HL-60 (cell line): ENCODE measurements around the gene BRIP1.

Experiments used
- DNase-seq, 2 experiments: peaks; one replicate each; pipeline ENCODE4 v3.0.0-alpha.2; 2010 to 2020; ENCODE audit warnings: low read depth in 1 of 2, low spot score in 1 of 2
- H3K27ac ChIP-seq: fragments of 250-450 bp; sonication (Bioruptor Pico); replicated peaks from 2 replicates; pipeline ENCODE4 v1.5.1; 2020; ENCODE audit warnings: mild to moderate bottlenecking, moderate library complexity
- H3K27me3 ChIP-seq: fragments of 250-450 bp; sonication (Bioruptor Pico); 2 replicates; pipeline ENCODE4 v1.5.1; 2021; ENCODE audit warnings: mild to moderate bottlenecking, moderate library complexity; ENCODE audit not compliant: insufficient read depth, poor library complexity, severe bottlenecking
- H3K4me3 ChIP-seq: replicated peaks from 2 replicates; pipeline ENCODE4 v1.5.1; 2011; ENCODE audit warnings: mild to moderate bottlenecking, control low read depth, low read length; ENCODE audit not compliant: insufficient read depth
- GABPA ChIP-seq: IDR thresholded peaks from 2 replicates; pipeline ENCODE4 v1.6.1; 2012; ENCODE audit warnings: low read depth
- POLR2AphosphoS5 ChIP-seq: IDR thresholded peaks from 2 replicates; pipeline ENCODE4 v1.6.1; 2012; ENCODE audit warnings: low read depth
- REST ChIP-seq: IDR thresholded peaks from 2 replicates; pipeline ENCODE4 v1.6.1; 2012; ENCODE audit warnings: low read depth; ENCODE audit not compliant: insufficient replicate concordance
- SPI1 ChIP-seq: IDR thresholded peaks from 2 replicates; pipeline ENCODE4 v1.6.1; 2012; ENCODE audit warnings: low read depth, mild to moderate bottlenecking, borderline replicate concordance
- TF ChIP-seq, protein P1 (sequence below): IDR thresholded peaks from one replicate; pipeline ENCODE4 v1.5.1; 2011; ENCODE audit warnings: low read length, control low read depth, inconsistent platforms; ENCODE audit not compliant: insufficient read depth

BRIP1 gene

DNA sequence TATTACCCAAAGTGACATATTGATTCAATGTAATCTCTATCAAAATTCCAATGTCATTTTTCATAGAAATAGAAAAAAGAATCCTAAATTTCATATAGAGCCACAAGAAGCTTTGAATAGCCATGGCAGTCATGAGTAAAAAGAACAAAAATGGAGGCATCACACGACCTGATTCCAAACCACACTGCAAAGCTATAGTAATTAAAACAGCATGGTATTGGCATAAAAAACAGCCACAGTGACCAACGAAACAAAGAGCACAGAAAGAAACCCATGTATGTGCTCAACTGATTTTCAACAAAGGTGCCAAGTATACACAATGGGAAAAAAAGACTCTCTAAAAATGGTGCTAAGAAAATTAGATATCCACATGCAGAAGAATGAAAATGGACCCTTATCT, 101.5 kb downstream of the BRIP1 start:
- Histone ChIP-seq H3K27me3 (no peaks in the 10 kb centered on the region), H3K27ac (no peak overlapping the region), H3K4me3 (no peak overlapping the region)
- no peak for DNase-seq
- TF ChIP-seq REST (no peak), SPI1 (no peak), GABPA (no peak), POLR2AphosphoS5 (no peak)
- TF ChIP-seq, protein P1, sequence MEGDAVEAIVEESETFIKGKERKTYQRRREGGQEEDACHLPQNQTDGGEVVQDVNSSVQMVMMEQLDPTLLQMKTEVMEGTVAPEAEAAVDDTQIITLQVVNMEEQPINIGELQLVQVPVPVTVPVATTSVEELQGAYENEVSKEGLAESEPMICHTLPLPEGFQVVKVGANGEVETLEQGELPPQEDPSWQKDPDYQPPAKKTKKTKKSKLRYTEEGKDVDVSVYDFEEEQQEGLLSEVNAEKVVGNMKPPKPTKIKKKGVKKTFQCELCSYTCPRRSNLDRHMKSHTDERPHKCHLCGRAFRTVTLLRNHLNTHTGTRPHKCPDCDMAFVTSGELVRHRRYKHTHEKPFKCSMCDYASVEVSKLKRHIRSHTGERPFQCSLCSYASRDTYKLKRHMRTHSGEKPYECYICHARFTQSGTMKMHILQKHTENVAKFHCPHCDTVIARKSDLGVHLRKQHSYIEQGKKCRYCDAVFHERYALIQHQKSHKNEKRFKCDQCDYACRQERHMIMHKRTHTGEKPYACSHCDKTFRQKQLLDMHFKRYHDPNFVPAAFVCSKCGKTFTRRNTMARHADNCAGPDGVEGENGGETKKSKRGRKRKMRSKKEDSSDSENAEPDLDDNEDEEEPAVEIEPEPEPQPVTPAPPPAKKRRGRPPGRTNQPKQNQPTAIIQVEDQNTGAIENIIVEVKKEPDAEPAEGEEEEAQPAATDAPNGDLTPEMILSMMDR: no peak

DNA sequence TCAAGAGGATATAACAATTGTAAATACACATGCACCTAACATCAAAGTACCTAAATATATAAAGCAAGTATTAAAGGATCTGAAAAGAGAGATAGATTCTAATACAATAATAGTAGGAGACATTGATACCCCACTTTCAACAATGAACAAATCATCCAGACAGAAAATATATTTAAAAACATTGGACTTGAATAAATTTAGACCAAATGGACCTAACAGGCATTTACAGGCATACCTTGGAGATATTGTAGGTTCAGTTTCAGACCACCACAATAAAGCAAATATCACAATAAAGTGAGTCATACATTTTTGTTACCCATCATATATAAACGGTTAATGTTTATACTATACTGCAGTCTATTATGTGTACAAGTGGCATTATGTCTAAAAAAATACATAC, 104.0 kb downstream of the BRIP1 start:
- no peak for DNase-seq
- Histone ChIP-seq H3K27ac (no peak overlapping the region), H3K27me3 (no peaks in the 10 kb centered on the region), H3K4me3 (no peak overlapping the region)
- TF ChIP-seq SPI1: no peak
- no peak for TF ChIP-seq POLR2AphosphoS5
- TF ChIP-seq, protein P1: no peak
- TF ChIP-seq REST: no peak
- no peak for TF ChIP-seq GABPA

DNA sequence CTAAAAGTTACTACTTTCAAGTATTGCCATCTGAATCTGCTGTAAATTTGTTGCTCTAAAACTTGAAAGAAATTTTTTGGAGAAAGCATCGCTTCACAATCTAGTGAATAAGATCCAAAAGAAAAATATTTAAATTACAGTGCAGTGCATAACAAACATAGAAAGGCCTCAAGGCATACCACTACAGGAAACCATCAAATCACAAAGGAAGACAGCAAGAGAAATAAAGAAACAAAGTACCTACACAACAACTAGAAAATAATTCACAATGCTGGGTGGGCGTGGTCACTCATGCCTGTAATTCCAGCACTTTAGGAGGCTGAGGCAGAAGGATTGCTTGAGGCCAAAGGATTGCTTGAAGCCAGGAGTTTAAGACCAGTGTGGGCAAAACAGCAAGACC, 104.9 kb downstream of the BRIP1 start:
- Histone ChIP-seq H3K4me3 (no peak overlapping the region), H3K27ac (no peak overlapping the region), H3K27me3 (no peaks in the 10 kb centered on the region)
- DNase-seq: no peak
- TF ChIP-seq GABPA (no peak), POLR2AphosphoS5 (no peak), REST (no peak), SPI1 (no peak)
